NT2/D1 (cell line): ENCODE results near the gene LASP1NB.

Experiments used
- SUZ12 ChIP-seq: IDR thresholded peaks from 2 replicates; pipeline ENCODE4 v1.6.1; 2011; ENCODE audit not compliant: insufficient read length, insufficient read depth; ENCODE audit errors: extremely low read depth
- YY1 ChIP-seq: IDR thresholded peaks from 2 replicates; pipeline ENCODE4 v1.6.1; 2011; ENCODE audit not compliant: insufficient read length, insufficient read depth
- ZNF274 ChIP-seq: IDR thresholded peaks from 2 replicates; pipeline ENCODE4 v1.6.1; 2011; ENCODE audit warnings: mild to moderate bottlenecking, low read depth, low read length

GRCh38 chr17:38891441-38891840, 34.0 kb upstream of the LASP1NB start:
- no peak for TF ChIP-seq ZNF274
- TF ChIP-seq SUZ12 = no peak
- no peak for TF ChIP-seq YY1
